Vagina (tissue), 2 donors: ENCODE measurements around the gene FBXL22. TPM values are rescaled to one million over a fixed set of nuclear protein-coding genes. Genes with fewer than 3 reads are reported as not detected.
A peak's percentile ranks its signal among the peaks of the same experiment; 100 is the strongest.

Experiments
- DNase-seq, 2 donors: peaks; one replicate each; pipeline ENCODE4 v3.0.0-alpha.2; 2017; ENCODE audit errors: extremely low spot score in 2 of 2
- H3K27ac ChIP-seq: fragments of 200-600 bp; sonication (generic); one replicate; pipeline ENCODE4 v1.5.1; 2019
- H3K27me3 ChIP-seq: fragments of 200-600 bp; sonication (generic); one replicate; pipeline ENCODE4 v1.5.1; 2019
- H3K36me3 ChIP-seq, 2 donors: fragments of 200-600 bp; sonication (generic); one replicate each; pipeline ENCODE4 v1.5.1; 2017 to 2019
- H3K4me1 ChIP-seq: fragments of 200-600 bp; sonication (generic); one replicate; pipeline ENCODE4 v1.5.1; 2019
- H3K4me3 ChIP-seq, 2 donors: fragments of 200-600 bp; sonication (generic); 1 replicate in 1 of 2; 2 replicates in 1 of 2; pipeline ENCODE4 v1.5.1; 2016 to 2019
- H3K9me3 ChIP-seq: fragments of 200-600 bp; sonication (generic); one replicate; pipeline ENCODE4 v1.5.1; 2019
- POLR2A ChIP-seq, 2 donors: fragments of 450-650 bp; IDR thresholded peaks; one replicate each; pipeline ENCODE4 v1.6.1; 2017; ENCODE audit warnings: antibody characterized with exemption in 2 of 2, mild to moderate bottlenecking in 2 of 2, moderate library complexity in 2 of 2
- POLR2AphosphoS5 ChIP-seq, 2 donors: sonication (generic); formaldehyde crosslinking; IDR thresholded peaks; one replicate each; pipeline ENCODE4 v1.9.0; 2017; ENCODE audit warnings: antibody characterized with exemption in 2 of 2, mild to moderate bottlenecking in 2 of 2, low read depth in 1 of 2; ENCODE audit not compliant: insufficient read depth in 1 of 2
- intact Hi-C: fragments of 100-400 bp; cut with DNase I; formaldehyde crosslinking; loops from one replicate; pipeline ENCODE4 v1.15.1; 2023
- total RNA-seq: library from RNA; depleted of rRNA; stranded (reverse); fragments of >200 nt; gene quantifications from one replicate; pipeline ENCODE4 v1.2.3, GENCODE V29; 2016
- TF ChIP-seq, protein P1 (sequence below), 3 experiments: fragments of 450-650 bp in 2 of 3; fragments of 200-600 bp in 1 of 3; sonication (generic) in 1 of 3; IDR thresholded peaks; one replicate each; pipeline ENCODE4 v1.5.1; 2017 to 2019; ENCODE audit warnings: antibody characterized with exemption in 3 of 3, mild to moderate bottlenecking in 2 of 3, moderate library complexity in 2 of 3

Gene FBXL22
- total RNA-seq, 1 donor from 2014 or later = 10.1 TPM

DNA sequence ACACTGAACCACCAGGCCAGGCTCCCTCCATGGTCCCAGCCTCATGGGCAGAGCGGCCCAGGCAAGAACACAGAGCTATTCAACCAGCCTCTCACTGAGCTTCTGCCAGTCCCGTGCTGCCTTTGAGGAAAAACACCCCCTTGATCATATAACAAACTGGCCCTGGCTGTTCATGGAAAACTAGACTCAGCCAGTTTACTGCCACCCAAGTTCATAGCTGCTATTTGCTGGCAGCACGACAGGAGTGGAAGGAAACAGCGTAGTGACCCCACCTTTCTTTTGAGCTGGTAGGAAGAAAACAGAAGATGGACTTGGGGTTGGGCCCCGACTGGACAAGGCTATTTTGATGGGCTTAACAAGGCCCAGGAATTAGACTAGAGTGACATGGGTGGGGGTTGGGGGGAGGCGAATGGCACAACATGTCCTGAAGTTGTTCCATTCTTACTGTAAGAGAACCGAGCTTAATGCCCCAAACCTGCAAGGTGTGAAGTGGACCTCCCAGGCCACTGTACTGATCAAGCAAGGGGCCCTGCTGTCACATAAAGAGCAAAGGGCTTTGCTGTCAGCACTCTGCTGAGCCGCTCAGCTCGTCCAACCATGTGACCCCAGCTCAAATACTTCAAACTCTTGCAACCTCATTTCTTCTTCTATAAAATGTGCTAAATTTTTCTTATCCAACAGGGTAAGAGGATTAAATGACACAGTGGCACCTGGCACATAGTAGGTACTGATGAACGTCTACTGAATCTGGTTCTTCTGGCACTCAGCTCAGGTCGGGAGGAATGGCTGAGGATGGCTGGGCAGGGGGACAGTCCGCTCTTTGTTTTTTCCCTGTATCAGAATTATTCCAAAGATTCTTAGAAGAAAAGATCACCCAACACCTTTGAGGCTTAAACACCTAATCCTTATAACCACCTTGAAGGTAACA, 1.6 kb downstream of the FBXL22 start:
- no peaks in the 10 kb centered on the region for H3K36me3 ChIP-seq
- H3K4me1 ChIP-seq = peaks cover 70% of the 10 kb centered on the region
- H3K27me3 ChIP-seq = no peaks in the 10 kb centered on the region
- no peak for DNase-seq
- H3K4me3 ChIP-seq = peak overlapping the region; percentile 80 to 89
- H3K27ac ChIP-seq = peak overlapping the region; percentile 81
- no peaks in the 10 kb centered on the region for H3K9me3 ChIP-seq
- intact Hi-C loops = loop anchor here (10.0 kb wide), 1 partner anchor 94 kb away; the partner anchor contains the start of gene USP3
- no peak for TF ChIP-seq POLR2A (IDR thresholded peaks at IDR 0.05)
- TF ChIP-seq, protein P1, sequence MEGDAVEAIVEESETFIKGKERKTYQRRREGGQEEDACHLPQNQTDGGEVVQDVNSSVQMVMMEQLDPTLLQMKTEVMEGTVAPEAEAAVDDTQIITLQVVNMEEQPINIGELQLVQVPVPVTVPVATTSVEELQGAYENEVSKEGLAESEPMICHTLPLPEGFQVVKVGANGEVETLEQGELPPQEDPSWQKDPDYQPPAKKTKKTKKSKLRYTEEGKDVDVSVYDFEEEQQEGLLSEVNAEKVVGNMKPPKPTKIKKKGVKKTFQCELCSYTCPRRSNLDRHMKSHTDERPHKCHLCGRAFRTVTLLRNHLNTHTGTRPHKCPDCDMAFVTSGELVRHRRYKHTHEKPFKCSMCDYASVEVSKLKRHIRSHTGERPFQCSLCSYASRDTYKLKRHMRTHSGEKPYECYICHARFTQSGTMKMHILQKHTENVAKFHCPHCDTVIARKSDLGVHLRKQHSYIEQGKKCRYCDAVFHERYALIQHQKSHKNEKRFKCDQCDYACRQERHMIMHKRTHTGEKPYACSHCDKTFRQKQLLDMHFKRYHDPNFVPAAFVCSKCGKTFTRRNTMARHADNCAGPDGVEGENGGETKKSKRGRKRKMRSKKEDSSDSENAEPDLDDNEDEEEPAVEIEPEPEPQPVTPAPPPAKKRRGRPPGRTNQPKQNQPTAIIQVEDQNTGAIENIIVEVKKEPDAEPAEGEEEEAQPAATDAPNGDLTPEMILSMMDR (IDR thresholded peaks at IDR 0.05) = no peak
- peak in 1 of 2 donors; percentile 33 for TF ChIP-seq POLR2AphosphoS5 (IDR thresholded peaks at IDR 0.05; ENCODE audit: insufficient read depth in 1 of 2, low read depth in 1 of 2)

DNA sequence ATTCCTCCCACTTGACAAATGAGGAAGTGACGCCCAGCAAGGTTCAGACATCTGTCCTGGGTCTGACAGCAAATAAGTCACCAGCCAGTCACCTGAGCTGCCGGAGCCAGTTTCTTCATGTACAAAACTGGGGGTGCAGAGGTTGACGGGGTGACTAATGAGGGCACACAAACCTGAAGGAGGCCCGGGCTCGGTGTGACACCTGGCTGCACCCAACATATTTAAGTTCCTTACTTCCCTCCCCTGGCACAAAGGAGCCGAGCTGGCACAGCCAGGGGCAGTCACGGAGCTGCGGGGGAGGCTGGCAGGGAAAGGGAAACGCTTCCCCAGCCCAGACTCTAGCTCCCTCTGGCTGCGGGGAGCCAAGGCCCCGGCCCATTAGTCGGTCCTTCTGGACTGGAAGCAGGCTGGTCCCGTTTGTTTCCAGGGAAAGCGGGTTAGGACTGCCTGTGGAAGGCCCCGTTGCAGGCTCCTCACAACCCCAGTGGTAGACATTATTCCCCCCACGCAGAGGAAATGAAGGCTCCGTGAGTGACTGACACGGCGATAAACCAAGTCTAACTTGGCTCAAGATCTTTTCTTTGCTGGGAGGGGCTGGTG, 2.3 kb downstream of the FBXL22 start:
- H3K4me1 ChIP-seq = peaks cover 70% of the 10 kb centered on the region
- intact Hi-C loops = loop anchor here (10.0 kb wide), 1 partner anchor 95 kb away; the partner anchor contains the start of gene USP3

DNA sequence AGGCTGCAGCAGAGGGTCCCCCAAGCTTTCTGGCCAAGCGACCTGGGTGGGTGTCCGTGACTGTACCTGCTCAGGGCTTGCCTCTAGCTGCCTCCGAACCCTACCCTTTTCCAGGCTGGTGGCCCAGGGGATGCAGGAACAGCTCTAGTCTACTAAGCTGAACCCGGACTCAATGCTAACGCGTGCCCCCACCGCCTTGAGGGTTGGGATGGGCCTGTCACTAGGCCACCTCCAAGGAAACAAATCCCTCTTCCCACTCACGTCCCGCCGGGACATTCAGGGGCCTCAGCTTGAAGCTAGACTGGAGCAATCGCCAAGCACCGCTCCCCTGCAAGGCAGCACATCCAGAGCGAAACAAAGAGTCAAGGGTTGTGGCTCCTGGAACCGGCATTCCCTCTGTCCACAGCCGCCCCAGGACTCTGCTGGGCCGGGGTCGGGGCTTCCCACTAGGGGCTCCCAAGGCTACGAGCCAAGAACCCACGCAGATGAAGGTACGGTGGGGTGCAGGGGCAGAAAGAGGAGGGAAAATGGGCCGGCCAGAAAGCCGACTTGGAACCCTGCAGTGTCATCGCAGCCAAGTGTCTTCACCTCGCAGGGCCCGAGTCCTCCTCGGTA, 2.9 kb downstream of the FBXL22 start:
- peak overlapping the region; percentile 80 to 89 for H3K4me3 ChIP-seq
- H3K36me3 ChIP-seq = no peaks in the 10 kb centered on the region
- peak overlapping the region; percentile 81 for H3K27ac ChIP-seq
- DNase-seq = no peak
- peaks cover 65% of the 10 kb centered on the region for H3K4me1 ChIP-seq
- no peaks in the 10 kb centered on the region for H3K9me3 ChIP-seq
- no peaks in the 10 kb centered on the region for H3K27me3 ChIP-seq
- intact Hi-C loops = loop anchor here (10.0 kb wide), 1 partner anchor 115 kb away; no protein-coding TSS in a partner anchor
- TF ChIP-seq POLR2AphosphoS5 (IDR thresholded peaks at IDR 0.05; ENCODE audit: insufficient read depth in 1 of 2, low read depth in 1 of 2) = no peak
- TF ChIP-seq, protein P1 (IDR thresholded peaks at IDR 0.05) = peak in 1 of 3 experiments; percentile 7
- TF ChIP-seq POLR2A (IDR thresholded peaks at IDR 0.05) = no peak

More for the DNA sequence above, 2.3 kb downstream of the FBXL22 start:
- H3K27ac ChIP-seq = peak overlapping the region; percentile 81
- no peak for DNase-seq
- TF ChIP-seq POLR2AphosphoS5 (IDR thresholded peaks at IDR 0.05; ENCODE audit: insufficient read depth in 1 of 2, low read depth in 1 of 2) (peak in 1 of 2 donors; percentile 15), POLR2A (IDR thresholded peaks at IDR 0.05) (no peak)
- TF ChIP-seq, protein P1 (IDR thresholded peaks at IDR 0.05) = peak; percentile 19 to 69 (median 27)
- no peaks in the 10 kb centered on the region for H3K9me3 ChIP-seq
- H3K27me3 ChIP-seq = no peaks in the 10 kb centered on the region
- H3K4me3 ChIP-seq = peak overlapping the region; percentile 80 to 89
- no peaks in the 10 kb centered on the region for H3K36me3 ChIP-seq

DNA sequence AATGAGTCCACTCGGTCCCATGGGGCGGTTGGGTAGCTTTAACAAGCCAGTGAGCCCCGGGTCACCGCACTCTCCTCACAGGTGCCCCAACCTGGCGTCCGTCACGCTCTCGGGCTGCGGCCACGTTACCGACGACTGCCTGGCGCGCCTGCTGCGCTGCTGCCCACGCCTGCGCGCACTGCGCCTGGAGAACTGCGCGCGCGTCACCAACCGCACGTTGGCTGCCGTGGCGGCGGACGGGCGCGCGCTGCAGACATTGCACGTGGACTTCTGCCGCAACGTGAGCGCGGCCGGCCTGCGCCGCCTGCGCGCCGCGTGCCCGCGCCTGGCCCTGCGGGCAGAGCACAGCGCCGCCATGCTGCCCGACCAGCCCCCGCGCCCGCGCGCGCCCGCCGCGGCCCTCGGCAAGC, 3.4 kb downstream of the FBXL22 start:
- peak overlapping the region; percentile 80 to 89 for H3K4me3 ChIP-seq
- H3K36me3 ChIP-seq = no peaks in the 10 kb centered on the region
- H3K4me1 ChIP-seq = peaks cover 64% of the 10 kb centered on the region
- intact Hi-C loops = loop anchor here (10.0 kb wide), 1 partner anchor 116 kb away; no protein-coding TSS in a partner anchor
- H3K27ac ChIP-seq = peak overlapping the region; percentile 81
- DNase-seq = no peak
- H3K27me3 ChIP-seq = no peaks in the 10 kb centered on the region
- TF ChIP-seq, protein P1 (IDR thresholded peaks at IDR 0.05) = peak in 1 of 3 experiments; percentile 27
- TF ChIP-seq POLR2A (IDR thresholded peaks at IDR 0.05) (peak in 1 of 2 donors; percentile 39), POLR2AphosphoS5 (IDR thresholded peaks at IDR 0.05; ENCODE audit: insufficient read depth in 1 of 2, low read depth in 1 of 2) (peak in 1 of 2 donors; percentile 80)
- H3K9me3 ChIP-seq = no peaks in the 10 kb centered on the region
